OCI-LY7 (cell line): ENCODE measurements around the gene TUBB1. TPM values are rescaled to one million over a fixed set of nuclear protein-coding genes. Genes with fewer than 3 reads are reported as not detected.
A peak's percentile ranks its signal among the peaks of the same experiment; 100 is the strongest.

Experiments
- Bru-seq: library from RNA; stranded (reverse); fragments of 400-500 nt; gene quantifications from one replicate; lab custom pipeline; 2021; lab: Mats Ljungman, UMichigan
- BruChase-seq, 2 experiments: library from RNA; stranded (reverse); fragments of 400-500 nt; gene quantifications; one replicate each; lab custom pipeline; 2021; lab: Mats Ljungman, UMichigan
- BruUV-seq: library from RNA; stranded (reverse); fragments of 400-500 nt; replicated peaks from 2 replicates; lab custom pipeline; 2021; lab: Mats Ljungman, UMichigan
- CTCF ChIA-PET: fragments of 300-600 bp; sonication (Branson Sonifier 250); formaldehyde crosslinking; loops from one replicate; lab custom pipeline; 2022; ENCODE audit warnings: antibody characterized with exemption; ENCODE audit not compliant: unreplicated experiment; lab: Charles Lee
- POLR2A ChIA-PET: fragments of 300-600 bp; sonication (Branson Sonifier 250); formaldehyde crosslinking; loops from one replicate; lab custom pipeline; 2022; ENCODE audit warnings: antibody characterized with exemption; lab: Charles Lee
- DNase-seq: peaks from one replicate; pipeline ENCODE4 v3.0.0-alpha.2; 2015; ENCODE audit warnings: low spot score
- H2AFZ ChIP-seq: fragments of 200-600 bp; sonication (generic), shearing (Covaris generic); 2 replicates; pipeline ENCODE4 v1.6.1; 2014; ENCODE audit warnings: mild to moderate bottlenecking, antibody characterized with exemption, low read length, moderate library complexity
- H3K27ac ChIP-seq: fragments of 200-600 bp; sonication (generic); 2 replicates; pipeline ENCODE4 v1.5.1; 2014; ENCODE audit warnings: mixed run types, low read depth, mild to moderate bottlenecking, moderate library complexity, low read length, inconsistent platforms; ENCODE audit not compliant: poor library complexity, severe bottlenecking
- H3K36me3 ChIP-seq: fragments of 200-600 bp; sonication (generic); 2 replicates; pipeline ENCODE4 v1.6.1; 2014; ENCODE audit warnings: mild to moderate bottlenecking, antibody characterized with exemption, low read length, moderate library complexity, mixed read lengths; ENCODE audit not compliant: insufficient read depth
- H3K4me1 ChIP-seq: fragments of 200-600 bp; sonication (generic); 2 replicates; pipeline ENCODE4 v1.5.1; 2014; ENCODE audit warnings: mild to moderate bottlenecking, low read length; ENCODE audit not compliant: insufficient read depth, poor library complexity, severe bottlenecking
- H3K4me2 ChIP-seq: fragments of 200-600 bp; sonication (generic); 2 replicates; pipeline ENCODE4 v1.6.1; 2014; ENCODE audit warnings: mild to moderate bottlenecking, low read length
- H3K4me3 ChIP-seq: fragments of 200-600 bp; sonication (generic); 2 replicates; pipeline ENCODE4 v1.5.1; 2014; ENCODE audit warnings: mild to moderate bottlenecking, low read depth, low read length; ENCODE audit not compliant: poor library complexity, severe bottlenecking
- H3K79me2 ChIP-seq: fragments of 200-600 bp; sonication (generic); 2 replicates; pipeline ENCODE4 v1.6.1; 2016; ENCODE audit warnings: low read depth, mild to moderate bottlenecking, low read length, moderate library complexity, mixed read lengths; ENCODE audit not compliant: insufficient read depth
- H3K9me2 ChIP-seq: fragments of 200-600 bp; sonication (generic); 2 replicates; pipeline ENCODE4 v1.6.1; 2016; ENCODE audit warnings: mild to moderate bottlenecking, low read length, mixed read lengths; ENCODE audit not compliant: insufficient read depth
- H3K9me3 ChIP-seq: fragments of 200-600 bp; sonication (generic); 2 replicates; pipeline ENCODE4 v1.6.1; 2014; ENCODE audit warnings: mild to moderate bottlenecking, mixed run types, low read length, mixed read lengths
- H4K20me1 ChIP-seq: fragments of 200-600 bp; sonication (generic); 2 replicates; pipeline ENCODE4 v1.6.1; 2014; ENCODE audit warnings: mild to moderate bottlenecking, antibody characterized with exemption, low read length, moderate library complexity, mixed read lengths; ENCODE audit not compliant: insufficient read depth
- CTCF ChIP-seq: fragments of 200-600 bp; sonication (generic); conservative IDR thresholded peaks from 2 replicates; pipeline ENCODE4 v1.5.1; 2014; ENCODE audit warnings: mild to moderate bottlenecking, antibody characterized with exemption, low read length, moderate library complexity, mixed read lengths
- EZH2phosphoT487 ChIP-seq: fragments of 200-600 bp; sonication (generic); IDR thresholded peaks from 2 replicates; pipeline ENCODE4 v1.6.1; 2018; ENCODE audit warnings: low read depth, borderline replicate concordance, mild to moderate bottlenecking, mixed run types, antibody characterized with exemption, low read length, moderate library complexity, mixed read lengths
- intact Hi-C: fragments of 100-400 bp; cut with micrococcal nuclease; formaldehyde crosslinking; loops from one replicate; pipeline ENCODE4 v1.10.0; 2022; ENCODE audit not compliant: unreplicated experiment
- long read RNA-seq: library from polyadenylated mRNA; stranded (forward); transcript quantifications from one replicate; pipeline ENCODE4 v2.0.0, GENCODE V29; 2022
- total RNA-seq, 2 experiments: library from RNA; depleted of rRNA in 1 of 2; stranded (reverse); fragments of >200 nt in 1 of 2; shearing (Covaris generic) in 1 of 2; gene quantifications; 2 replicates each; pipeline ENCODE4 v1.2.3, GENCODE V29; 2014 to 2022

TUBB1 gene
- total RNA-seq (2014; rRNA removed; shearing (Covaris generic)) (not detected in 2 replicates), total RNA-seq (2022) (0.11 and 0.13 TPM in 2 replicates), Bru-seq, nascent RNA (percentile 12 among the genes with signal in this experiment), BruChase-seq, experiment 1, labeled RNA remaining after a 6-hour chase (not detected), BruChase-seq, experiment 2, labeled RNA remaining after a 2-hour chase (percentile 18 among the genes with signal in this experiment)
- long read RNA-seq, partial matches to known transcripts: 0 of 3 reads
- long read RNA-seq, other reads (novel, unspliced or antisense): 3 of 3 reads

- no peaks in the 10 kb centered on the region for H3K9me3 ChIP-seq
- H4K20me1 ChIP-seq: no peaks in the 10 kb centered on the region
- H2AFZ ChIP-seq: no peak within 1 kb of the TSS
- no peaks in the 10 kb centered on the region for H3K9me2 ChIP-seq
- no peak within 1 kb of the TSS for H3K4me3 ChIP-seq
- POLR2A ChIA-PET: interaction anchor here (1.0 kb wide), 1 partner anchor 13 kb away, joined by 8 read pairs; the partner anchor contains the start of gene ATP5F1E
- H3K36me3 ChIP-seq: peaks cover 21% of the 10 kb centered on the region
- H3K27ac ChIP-seq: no peak within 1 kb of the TSS
- no peak within 1 kb of the TSS for H3K4me2 ChIP-seq
- intact Hi-C loops: no loop called here
- BruUV-seq: no TSS peak
- H3K4me1 ChIP-seq: peaks cover 17% of the 10 kb centered on the region
- no peaks in the 10 kb centered on the region for H3K79me2 ChIP-seq
- no peak for DNase-seq
- TF ChIP-seq CTCF (no peak), EZH2phosphoT487 (no peak)
- CTCF ChIA-PET: interaction anchor here (1.0 kb wide), 1 partner anchor 11 kb away, joined by 3 read pairs; no protein-coding TSS in a partner anchor
These were observed at the start of gene TUBB1 for GRCh38 chr20:59019217-59019616. Gene TUBB1 (plus strand): TSS chr20:59019429. CDS start chr20:59019523, 94 bp downstream.

- Histone ChIP-seq H3K4me3 (no peak overlapping the region), H3K4me1 (peaks cover 13% of the 10 kb centered on the region), H3K36me3 (no peaks in the 10 kb centered on the region), H3K27ac (no peak overlapping the region), H2AFZ (no peak overlapping the region), H3K4me2 (peak overlapping the region; percentile 27; the same call in 1 of the 2 replicates), H4K20me1 (no peaks in the 10 kb centered on the region), H3K79me2 (no peaks in the 10 kb centered on the region), H3K9me2 (no peaks in the 10 kb centered on the region), H3K9me3 (peaks cover 14% of the 10 kb centered on the region; the same call in 1 of the 2 replicates)
- ChIA-PET POLR2A (interaction anchor here (0.6 to 1.1 kb wide), 2 partner anchors 46 to 62 kb away, joined by 3 to 6 read pairs; no protein-coding TSS in a partner anchor), CTCF (no interaction called here)
- no peak for TF ChIP-seq EZH2phosphoT487
- TF ChIP-seq CTCF: no peak
- BruUV-seq: no TSS peak
- no peak for DNase-seq
- intact Hi-C loops: no loop called here
These were observed 49.8 kb upstream of the TUBB1 start for GRCh38 chr20:58969439-58969838.

- no peak overlapping the region for H3K27ac ChIP-seq
- no peak overlapping the region for H2AFZ ChIP-seq
- H3K79me2 ChIP-seq: no peaks in the 10 kb centered on the region
- no peaks in the 10 kb centered on the region for H3K36me3 ChIP-seq
- H3K4me2 ChIP-seq: peak overlapping the region; percentile 27
- intact Hi-C loops: no loop called here
- TF ChIP-seq EZH2phosphoT487 (no peak), CTCF (no peak)
- ChIA-PET POLR2A (interaction anchor here (1.1 kb wide), 1 partner anchor 61 kb away, joined by 3 read pairs; no protein-coding TSS in a partner anchor), CTCF (no interaction called here)
- H3K9me3 ChIP-seq: peaks cover 17% of the 10 kb centered on the region; the same call in 1 of the 2 replicates
- BruUV-seq: no TSS peak
- no peaks in the 10 kb centered on the region for H3K9me2 ChIP-seq
- no peak overlapping the region for H3K4me3 ChIP-seq
- peaks cover 13% of the 10 kb centered on the region for H3K4me1 ChIP-seq
- H4K20me1 ChIP-seq: no peaks in the 10 kb centered on the region
- no peak for DNase-seq
These were observed 49.1 kb upstream of the TUBB1 start for GRCh38 chr20:58970146-58970545.
